22Rv1 (cell line): ENCODE data around the gene PIK3R3.

ENCODE experiments used
- H3K27ac ChIP-seq: fragments of 450-650 bp; 2 replicates; pipeline ENCODE4 v1.5.1; 2017
- ZFX ChIP-seq: fragments of 450-650 bp; IDR thresholded peaks from 2 replicates; pipeline ENCODE4 v1.6.1; 2017; ENCODE audit warnings: antibody characterized with exemption, borderline replicate concordance
- TF ChIP-seq, protein P1 (sequence below): fragments of 450-650 bp; IDR thresholded peaks from 2 replicates; pipeline ENCODE4 v1.5.1; 2017; ENCODE audit warnings: mild to moderate bottlenecking

Gene PIK3R3

DNA sequence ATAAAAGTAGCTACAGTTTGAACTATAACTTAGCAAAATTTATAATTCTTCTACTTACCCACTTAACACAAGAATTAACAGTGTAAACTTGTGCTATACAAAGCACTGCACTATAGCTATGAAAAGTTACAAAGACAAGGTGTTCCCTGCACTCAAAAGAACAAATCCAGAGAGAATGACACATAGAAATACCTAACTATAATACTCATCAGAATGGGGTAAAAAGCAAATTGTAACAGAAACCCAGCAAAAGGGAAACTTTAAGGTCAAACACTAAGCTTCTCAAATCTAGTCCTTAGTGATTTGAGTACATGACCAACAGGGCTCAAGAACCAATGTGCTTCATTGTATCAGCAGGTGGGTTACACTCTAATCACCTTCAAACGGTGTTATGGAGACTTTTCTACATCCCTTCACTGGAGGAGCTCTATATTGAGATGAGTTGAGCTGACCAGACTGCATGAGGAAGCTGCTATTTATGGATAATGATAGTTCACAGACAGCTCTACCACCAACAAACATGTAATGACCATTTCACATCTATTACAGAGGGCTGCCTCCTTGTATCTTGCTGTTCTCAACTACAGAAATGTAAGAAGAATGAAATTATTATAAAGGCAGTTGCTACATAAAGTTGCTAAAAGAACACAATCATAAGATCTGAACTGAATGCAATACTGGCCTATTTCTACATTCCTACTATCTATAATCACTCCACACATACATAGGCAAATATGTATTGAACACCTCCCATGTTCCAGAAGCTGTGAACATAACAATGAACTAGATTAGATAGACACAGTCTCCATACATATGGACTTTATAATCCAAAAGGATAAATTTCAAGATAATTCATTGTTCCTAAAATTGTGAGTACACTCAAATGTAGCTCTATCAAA lies 47.6 kb downstream of the PIK3R3 start:
- TF ChIP-seq ZFX, result no peak
- TF ChIP-seq, protein P1, sequence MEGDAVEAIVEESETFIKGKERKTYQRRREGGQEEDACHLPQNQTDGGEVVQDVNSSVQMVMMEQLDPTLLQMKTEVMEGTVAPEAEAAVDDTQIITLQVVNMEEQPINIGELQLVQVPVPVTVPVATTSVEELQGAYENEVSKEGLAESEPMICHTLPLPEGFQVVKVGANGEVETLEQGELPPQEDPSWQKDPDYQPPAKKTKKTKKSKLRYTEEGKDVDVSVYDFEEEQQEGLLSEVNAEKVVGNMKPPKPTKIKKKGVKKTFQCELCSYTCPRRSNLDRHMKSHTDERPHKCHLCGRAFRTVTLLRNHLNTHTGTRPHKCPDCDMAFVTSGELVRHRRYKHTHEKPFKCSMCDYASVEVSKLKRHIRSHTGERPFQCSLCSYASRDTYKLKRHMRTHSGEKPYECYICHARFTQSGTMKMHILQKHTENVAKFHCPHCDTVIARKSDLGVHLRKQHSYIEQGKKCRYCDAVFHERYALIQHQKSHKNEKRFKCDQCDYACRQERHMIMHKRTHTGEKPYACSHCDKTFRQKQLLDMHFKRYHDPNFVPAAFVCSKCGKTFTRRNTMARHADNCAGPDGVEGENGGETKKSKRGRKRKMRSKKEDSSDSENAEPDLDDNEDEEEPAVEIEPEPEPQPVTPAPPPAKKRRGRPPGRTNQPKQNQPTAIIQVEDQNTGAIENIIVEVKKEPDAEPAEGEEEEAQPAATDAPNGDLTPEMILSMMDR, result no peak
- H3K27ac ChIP-seq, result no peak overlapping the region

DNA sequence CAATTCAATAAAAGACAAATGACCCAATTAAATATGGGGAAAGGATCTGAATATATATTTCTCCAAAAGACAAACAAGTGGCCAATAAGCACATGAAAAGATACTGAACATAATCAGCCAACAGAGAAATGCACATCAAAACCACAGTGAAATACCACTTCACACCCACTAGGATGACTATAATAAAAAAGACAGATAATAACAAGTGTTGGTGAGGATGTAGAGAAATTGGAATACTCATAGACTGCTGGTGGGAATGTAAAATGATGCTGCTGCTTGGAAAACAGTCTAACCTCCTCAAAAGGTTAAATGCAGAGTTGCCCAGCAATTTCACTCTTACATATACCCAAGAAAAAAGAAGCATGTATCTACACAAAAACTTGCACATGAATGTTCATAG lies 48.9 kb downstream of the PIK3R3 start:
- H3K27ac ChIP-seq, result no peak overlapping the region
- TF ChIP-seq, protein P1, result no peak
- TF ChIP-seq ZFX, result no peak

DNA sequence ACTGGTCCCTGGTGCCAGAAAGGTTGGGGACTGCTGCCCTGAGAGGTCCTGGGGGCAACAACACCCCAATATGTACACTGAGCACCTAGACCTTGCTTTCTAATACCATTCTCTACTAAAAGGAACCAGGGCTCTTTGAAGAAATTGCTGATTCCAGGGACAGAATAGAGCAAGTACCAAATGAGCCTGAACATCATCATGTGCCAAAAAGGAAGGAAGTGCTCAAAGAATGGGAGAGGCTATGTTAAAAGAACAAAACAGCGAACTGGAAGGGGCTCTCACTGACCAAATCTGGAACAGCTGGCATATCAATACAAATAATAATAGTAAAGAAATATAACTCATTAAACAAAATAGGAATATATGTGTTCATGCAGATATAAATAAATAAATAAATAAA lies 50.8 kb downstream of the PIK3R3 start:
- no peak overlapping the region for H3K27ac ChIP-seq
- TF ChIP-seq, protein P1, result no peak
- TF ChIP-seq ZFX, result no peak

DNA sequence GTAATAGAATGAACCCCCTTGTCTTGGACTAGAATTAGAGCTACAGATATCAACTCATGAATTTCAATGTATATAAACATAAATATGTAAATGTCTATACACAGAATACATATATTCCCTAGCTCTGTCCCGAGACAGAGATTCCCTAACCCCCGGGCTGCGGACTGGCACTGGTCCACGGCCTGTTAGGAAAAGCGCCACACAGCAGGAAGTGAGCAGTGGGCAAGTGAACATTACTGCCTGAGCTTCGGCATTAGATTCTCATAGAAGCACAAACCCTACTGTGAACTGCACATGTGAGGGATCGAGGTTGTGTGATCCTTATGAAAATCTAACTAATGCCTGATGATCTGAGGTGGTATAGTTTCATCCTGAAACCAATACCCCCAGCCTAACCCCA lies 51.2 kb downstream of the PIK3R3 start:
- TF ChIP-seq ZFX, result no peak
- no peak overlapping the region for H3K27ac ChIP-seq

DNA sequence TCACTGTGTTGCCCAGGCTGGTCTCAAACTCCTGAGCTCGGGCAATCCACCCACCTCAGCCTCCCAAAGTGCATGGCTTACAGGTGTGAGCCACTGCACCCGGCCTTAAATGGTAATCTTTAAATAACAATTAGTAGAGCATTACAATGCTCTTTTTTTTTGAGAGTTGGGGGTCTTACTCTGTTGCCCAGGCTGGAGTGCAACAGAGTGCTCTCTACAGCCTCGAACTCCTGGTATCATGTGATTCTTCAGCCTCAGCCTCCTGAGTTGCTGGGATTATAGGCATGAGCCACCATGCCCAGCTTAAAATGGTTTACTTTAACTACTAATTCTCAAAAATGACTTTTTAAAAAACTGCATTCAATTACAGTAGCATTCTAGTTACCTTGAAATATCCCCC lies 52.2 kb downstream of the PIK3R3 start:
- H3K27ac ChIP-seq, result no peak overlapping the region
- no peak for TF ChIP-seq ZFX
- TF ChIP-seq, protein P1, result no peak

DNA sequence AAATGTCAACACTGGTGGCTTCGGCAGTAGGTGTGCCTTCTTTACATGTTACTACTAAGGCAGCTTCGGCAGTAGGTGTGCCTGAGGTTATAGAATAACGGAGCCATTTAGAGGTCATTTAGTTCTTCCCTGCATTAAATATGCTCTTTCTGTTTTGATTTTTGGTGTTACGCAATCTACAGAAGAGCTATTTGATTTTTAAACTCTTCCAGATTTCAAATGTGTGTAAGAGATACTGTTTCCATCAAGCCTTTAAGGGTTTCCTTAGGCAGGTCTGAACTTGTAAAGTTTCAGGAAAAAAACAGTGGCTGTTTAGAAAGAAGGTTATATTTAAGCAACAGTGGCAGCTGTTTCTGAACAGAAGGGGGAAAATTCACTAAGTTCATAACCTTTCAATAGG lies 54.8 kb downstream of the PIK3R3 start:
- no peak overlapping the region for H3K27ac ChIP-seq
- TF ChIP-seq, protein P1, result no peak

DNA sequence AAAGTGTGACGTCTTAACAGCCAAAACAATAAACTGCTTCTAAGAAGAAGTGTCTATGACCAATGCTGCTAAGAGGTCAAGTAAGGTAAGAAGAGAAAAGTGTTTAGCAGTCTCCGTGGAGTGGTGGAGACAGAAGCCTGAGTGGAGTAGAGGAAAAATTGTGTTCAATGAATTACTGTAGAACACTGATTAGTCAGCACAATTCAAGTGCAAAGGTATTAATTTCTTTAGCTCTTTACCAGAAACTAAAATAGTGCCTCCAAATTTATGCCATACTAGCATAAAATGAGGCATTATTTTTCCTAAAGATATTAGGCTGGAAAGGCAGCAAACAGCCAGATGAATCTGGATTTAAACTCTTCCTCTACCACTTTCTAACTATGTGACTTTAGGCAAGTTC lies 56.1 kb downstream of the PIK3R3 start:
- H3K27ac ChIP-seq, result no peak overlapping the region
- TF ChIP-seq, protein P1, result no peak

DNA sequence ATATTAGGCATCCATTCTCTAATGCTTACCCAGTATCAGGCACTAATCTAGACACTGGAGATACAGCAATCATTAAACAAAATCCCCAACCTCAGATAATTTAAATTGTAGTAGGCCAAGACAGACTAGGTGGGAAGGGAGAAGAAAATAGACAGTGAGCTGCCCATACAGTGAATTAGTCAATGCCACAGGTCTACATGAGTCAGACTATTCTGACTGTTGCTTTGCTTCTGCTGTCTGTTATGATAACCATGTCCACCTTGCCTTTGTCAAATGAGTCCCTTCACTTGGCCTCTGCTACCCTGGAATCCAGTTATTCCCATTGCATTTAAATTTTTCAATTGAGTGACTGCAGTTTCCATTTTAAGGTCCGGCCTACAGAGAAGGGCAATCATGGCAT lies 59.5 kb downstream of the PIK3R3 start:
- no peak overlapping the region for H3K27ac ChIP-seq
- TF ChIP-seq ZFX, result no peak
- TF ChIP-seq, protein P1, result no peak
